Fibroblast of the conjunctiva (primary cell): Measurements from ENCODE around the gene GLI2.

Source experiments
- DNase-seq: peaks from one replicate; pipeline ENCODE4 v3.0.0-alpha.2; 2010; ENCODE audit warnings: low read depth

GLI2 gene

DNA sequence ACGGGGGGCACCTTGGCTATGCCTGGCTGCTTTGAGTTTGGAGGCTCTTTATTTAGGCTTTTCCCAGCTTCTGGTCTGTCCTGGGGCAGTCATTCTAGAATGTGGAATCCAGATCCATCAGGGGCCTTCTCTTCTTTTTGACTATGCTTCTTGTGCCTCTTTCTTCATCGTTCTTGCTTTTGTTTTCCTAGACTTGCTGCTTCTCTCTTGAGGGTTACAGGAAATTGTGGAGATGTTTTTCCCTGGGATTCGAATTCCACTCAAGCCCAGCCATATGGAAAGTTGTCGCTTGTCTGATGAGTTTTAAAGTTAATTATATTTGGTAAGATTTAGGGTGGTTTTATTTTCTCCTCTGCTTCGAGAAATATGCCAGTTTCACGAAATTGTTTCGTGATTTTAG lies 2.4 kb downstream of the GLI2 start:
- DNase-seq = no peak

DNA sequence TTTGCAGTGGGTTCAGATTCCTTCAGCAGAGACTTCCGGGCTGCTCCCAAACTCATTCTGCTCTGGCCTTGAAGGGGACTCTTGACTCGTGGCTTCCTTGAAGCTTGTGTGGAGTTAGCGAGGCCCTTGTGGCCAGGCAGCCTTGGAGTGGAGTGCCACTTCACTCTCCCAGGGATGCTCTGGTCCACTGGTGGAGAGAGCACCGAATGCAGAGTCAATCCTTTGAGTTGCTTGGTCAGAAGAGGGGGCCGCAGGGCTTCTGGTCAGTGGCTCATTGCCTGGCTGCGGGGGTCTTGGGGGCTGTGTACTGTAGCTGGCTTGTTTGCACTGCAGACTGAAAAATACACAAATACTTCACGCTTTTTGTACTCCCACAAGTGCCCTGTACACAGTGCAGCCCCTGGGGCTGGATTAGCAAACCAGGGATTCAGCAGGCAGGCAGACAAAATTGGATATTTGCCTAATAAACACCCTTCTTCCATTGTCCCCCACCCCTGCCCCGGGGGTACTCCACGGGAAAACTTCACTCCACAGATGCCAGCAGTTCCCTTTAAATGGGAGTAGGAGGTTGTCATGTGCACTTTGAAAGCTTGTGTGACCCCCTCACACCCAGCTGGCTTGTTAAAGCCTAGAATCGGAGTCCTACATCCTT lies 3.2 kb downstream of the GLI2 start:
- no peak for DNase-seq

- no peak for DNase-seq
These were observed 3.9 kb downstream of the GLI2 start for GRCh38 chr2:120739438-120740090.

DNA sequence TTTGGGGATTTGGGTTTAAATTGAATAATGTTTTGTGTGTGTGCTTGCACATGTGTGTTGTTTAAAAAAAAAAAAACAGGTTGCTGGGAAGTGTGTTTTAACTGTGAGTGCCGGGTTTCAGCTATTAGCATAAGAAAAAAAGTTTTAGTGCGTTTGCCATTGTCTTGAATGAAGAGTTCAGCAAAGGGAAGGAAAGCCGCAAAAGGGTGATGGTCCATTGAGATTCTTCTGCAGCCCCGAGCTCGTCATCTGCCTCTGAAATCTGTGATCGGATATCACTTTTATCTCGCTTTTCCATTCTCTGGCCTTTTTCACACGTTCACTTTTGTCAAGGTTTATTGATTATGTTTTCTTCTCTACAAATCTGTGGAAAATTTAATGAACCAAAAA lies 4.7 kb downstream of the GLI2 start:
- no peak for DNase-seq

- DNase-seq = no peak
These were observed 5.3 kb downstream of the GLI2 start for GRCh38 chr2:120740765-120741524.

GRCh38 chr2:120741571-120742561 lies 6.2 kb downstream of the GLI2 start:
- no peak for DNase-seq

- no peak for DNase-seq
These were observed 8.0 kb downstream of the GLI2 start for GRCh38 chr2:120743657-120744056.

DNA sequence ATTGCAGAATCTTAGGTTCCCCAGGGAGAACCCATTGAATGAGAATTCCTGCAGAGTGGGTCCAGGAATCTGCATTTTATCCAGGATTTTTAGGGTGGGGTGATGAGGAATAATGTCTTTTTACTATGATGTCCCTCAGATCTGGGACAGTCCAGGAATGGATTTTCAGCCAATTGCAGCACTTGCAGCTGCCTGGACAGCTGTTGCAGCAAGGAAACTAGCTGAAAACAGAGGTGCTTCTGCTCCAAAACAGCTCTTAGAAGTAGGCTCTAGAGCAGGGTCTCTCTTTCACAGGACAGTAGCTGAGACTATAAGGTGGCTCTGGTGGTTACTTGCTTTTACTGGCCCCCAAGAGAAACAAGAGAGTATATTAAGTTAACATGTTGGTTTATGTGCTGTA lies 9.1 kb downstream of the GLI2 start:
- DNase-seq = no peak

DNA sequence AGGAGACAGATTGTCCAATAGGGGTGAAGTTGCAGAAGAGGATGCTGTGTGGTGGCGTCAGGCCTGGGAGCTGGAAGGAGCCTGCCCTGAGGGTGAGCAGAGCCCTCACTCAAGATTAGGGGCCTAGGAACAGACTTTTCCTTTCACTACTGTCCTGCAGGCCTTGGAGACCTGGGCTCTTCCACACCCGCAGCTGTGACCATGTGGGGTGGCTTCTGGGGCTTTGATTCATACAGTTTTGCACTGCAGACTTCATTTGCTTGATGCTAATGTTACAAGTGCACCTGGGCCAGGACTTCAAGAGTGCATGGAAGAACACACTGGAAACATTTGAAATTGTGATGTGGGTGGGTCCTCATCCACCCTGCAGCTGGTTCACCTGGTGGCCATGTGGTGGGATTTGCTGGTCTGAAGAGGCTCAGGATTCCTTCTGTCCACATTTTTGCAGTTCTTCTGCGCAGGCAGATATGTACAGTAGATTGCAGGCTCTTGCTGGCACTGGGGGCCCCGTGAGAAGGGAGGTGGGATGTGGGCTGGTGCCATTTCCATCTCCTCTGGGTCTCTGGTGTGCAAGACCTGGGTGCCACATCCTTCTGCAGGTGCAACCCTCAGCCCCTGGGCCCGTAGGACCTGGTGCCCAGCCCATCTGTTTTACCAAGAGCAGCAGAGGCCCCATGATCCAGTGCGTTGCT lies 9.9 kb downstream of the GLI2 start:
- no peak for DNase-seq

DNA sequence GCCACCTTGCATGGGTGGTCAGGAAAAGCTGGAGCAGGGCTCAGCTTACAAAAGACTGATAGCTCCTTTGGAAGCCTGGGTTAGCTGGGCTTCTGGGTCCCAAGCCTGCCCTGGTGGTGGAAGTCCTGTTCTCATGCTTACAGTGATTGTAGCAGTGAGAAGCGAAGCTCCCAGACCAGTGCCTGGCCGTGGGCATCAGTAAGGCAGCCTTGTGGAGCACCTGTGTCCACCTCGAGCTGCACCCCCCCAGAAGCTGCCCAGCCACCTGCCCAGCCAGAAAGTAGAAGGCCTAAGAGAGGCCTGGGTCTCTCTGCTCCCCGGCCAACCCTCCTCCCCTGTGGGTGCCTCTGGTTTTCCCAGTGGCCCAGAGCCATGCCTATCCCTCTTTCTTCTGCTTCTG lies 10.5 kb downstream of the GLI2 start:
- no peak for DNase-seq

DNA sequence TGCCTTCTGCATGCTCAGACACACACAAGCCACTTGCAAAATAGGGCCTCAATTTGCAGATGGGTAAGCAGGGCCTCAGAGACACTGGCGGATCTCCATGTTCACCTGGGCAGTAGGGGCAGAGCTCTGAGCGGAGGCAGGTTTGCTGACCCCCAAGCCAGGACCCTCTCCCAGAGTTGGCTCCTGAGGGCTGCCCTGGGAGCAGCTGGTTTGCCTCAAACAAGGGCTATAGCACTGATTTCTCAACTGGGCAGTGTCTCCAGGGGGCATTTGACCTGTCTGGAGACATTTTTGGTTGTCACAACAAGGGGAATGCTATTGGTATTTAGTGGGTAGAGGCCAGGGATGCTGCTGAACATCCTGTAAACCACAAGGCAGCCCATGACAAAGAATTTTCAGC lies 11.6 kb downstream of the GLI2 start:
- DNase-seq = no peak

- no peak for DNase-seq
These were observed 12.0 kb downstream of the GLI2 start for GRCh38 chr2:120747706-120748105.

DNA sequence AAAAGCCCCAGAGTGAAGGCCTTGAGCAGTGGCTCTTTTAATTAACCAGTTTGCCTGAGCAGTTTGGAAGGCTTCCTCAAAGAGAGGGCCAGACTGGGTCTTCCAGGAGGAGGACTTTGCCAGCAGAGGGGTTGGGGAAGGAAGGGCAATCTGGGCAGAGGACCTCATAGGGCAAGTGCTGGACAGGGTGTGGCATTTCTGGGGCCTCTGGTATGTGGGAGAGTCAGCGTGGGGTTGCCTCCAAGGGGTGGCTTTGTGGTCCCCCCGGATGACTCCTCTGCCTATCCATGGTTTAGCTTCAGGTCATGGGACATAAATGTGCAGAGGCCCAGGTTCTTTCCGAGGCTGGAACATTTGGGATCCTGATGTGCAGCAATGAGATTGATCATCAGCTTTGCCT lies 12.6 kb downstream of the GLI2 start:
- no peak for DNase-seq

DNA sequence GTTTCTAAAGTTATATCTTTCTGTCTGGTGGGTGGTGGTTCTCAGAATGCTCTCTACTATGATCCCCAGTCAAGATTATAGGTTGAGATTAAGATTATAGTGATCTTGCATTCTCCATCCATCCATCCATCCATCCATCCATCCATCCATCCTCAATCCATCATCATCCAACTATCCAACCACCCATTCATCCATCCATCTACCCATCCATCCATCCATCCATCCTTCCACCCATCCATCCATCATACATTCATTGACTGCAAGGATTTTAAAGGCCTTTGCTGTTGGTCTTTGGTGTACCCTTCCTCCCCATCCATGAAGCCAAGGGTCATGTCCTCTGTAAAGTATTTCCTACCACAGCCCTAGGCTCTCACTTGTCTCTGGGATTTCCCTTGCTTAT lies 13.1 kb downstream of the GLI2 start:
- DNase-seq = no peak

GRCh38 chr2:120749506-120750431 lies 14.1 kb downstream of the GLI2 start:
- no peak for DNase-seq

- DNase-seq = no peak
These were observed 15.0 kb downstream of the GLI2 start for GRCh38 chr2:120750488-120751210.

DNA sequence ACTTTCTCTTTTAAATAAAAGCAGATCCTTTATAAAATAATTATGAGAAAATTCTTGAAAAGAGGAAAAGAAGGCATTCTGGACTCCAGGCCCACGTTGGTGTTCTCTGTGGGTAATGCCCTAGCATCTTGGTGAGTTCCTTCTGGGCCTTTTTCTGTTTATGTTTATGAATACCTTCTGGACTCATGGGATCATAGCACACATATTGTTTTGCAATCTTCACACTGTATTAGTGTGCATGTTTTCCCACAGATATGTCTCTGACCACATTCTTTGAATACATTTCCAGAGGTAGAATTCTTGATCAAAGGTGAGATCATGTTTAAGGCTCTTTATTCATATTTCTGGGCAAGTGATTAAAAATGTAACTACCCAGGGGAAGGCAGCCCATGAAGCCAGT lies 15.9 kb downstream of the GLI2 start:
- DNase-seq = no peak

DNA sequence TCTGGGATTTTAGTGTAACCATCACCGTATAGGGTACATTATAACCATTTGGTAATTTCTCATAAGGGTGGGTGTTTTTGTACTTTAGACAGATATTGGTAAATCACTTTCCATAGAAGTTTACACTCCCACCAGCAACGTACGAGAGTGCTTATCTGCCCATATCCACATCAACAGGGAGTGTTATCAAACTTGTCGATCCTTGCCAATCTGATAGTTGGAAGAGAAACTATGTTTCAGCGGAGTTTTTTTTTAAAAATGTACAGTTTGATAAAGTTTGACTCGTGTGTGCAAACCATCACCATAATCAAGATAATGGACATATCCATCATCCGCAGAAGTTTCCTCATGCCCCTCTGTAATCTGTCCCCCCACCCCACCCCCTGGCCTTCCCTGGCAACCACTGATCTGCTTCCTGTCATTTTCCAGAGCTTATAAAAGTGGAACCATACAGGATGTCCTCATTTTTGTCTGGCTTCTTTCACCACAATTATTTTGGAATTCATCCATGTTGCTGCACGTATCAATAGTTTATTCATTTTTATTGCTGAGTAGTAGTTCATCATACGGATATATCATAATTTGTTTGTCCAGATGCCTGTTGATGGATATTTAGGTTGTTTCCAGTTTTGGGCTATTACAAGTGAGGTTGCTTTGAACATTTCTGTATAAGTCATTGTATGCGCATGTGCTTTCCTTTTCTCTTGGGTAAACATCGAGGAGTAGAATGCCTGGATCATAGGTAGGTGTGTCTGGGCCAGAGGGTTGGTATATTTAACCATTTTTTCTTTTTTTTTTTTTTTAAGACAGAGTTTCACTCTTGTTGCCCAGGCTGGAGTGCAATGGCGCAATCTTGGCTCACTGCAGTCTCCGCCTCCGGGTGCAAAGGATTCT lies 18.6 kb downstream of the GLI2 start:
- no peak for DNase-seq
